GM18526 (cell line): ENCODE measurements around the gene PUS7L.

Source experiments
- POLR2A ChIP-seq: IDR thresholded peaks from 3 replicates; pipeline ENCODE4 v1.6.1; 2011; ENCODE audit not compliant: insufficient read length; ENCODE audit errors: extremely low read depth

Gene PUS7L

GRCh38 chr12:43758728-43759563 lies at the start of gene PUS7L, which contains the start of gene IRAK4:
TSS of gene PUS7L (minus strand) at chr12:43758790. CDS start at chr12:43755245, 3,545 bp downstream.
TSS of gene IRAK4 (plus strand) at chr12:43758951. CDS start at chr12:43768112, 9,161 bp downstream.
- peak; percentile 92 for TF ChIP-seq POLR2A

- TF ChIP-seq POLR2A: no peak
These were observed 48.8 kb upstream of the PUS7L start for GRCh38 chr12:43807386-43807785.

GRCh38 chr12:43806737-43807072 lies 48.1 kb upstream of the PUS7L start:
- TF ChIP-seq POLR2A: no peak

GRCh38 chr12:43805860-43806736 lies 47.5 kb upstream of the PUS7L start, which contains the start of gene TWF1:
TSS of gene TWF1 (minus strand) at chr12:43806317. CDS start at chr12:43806245, 72 bp downstream.
- TF ChIP-seq POLR2A: peak; percentile 92

- no peak for TF ChIP-seq POLR2A
These were observed 46.7 kb upstream of the PUS7L start for GRCh38 chr12:43805149-43805859.

GRCh38 chr12:43797561-43798217 lies 39.1 kb upstream of the PUS7L start:
- TF ChIP-seq POLR2A: no peak

- no peak for TF ChIP-seq POLR2A
These were observed 37.2 kb upstream of the PUS7L start for GRCh38 chr12:43795716-43796280.

GRCh38 chr12:43789941-43790340 lies 31.4 kb upstream of the PUS7L start:
- no peak for TF ChIP-seq POLR2A

- TF ChIP-seq POLR2A: no peak
These were observed 28.5 kb upstream of the PUS7L start for GRCh38 chr12:43786899-43787693.

GRCh38 chr12:43776498-43776897 lies 17.9 kb upstream of the PUS7L start:
- no peak for TF ChIP-seq POLR2A

- no peak for TF ChIP-seq POLR2A
These were observed 7.7 kb upstream of the PUS7L start for GRCh38 chr12:43766291-43766690.

GRCh38 chr12:43764528-43764927 lies 5.9 kb upstream of the PUS7L start:
- no peak for TF ChIP-seq POLR2A

GRCh38 chr12:43763769-43764168 lies 5.2 kb upstream of the PUS7L start:
- no peak for TF ChIP-seq POLR2A

GRCh38 chr12:43762596-43762995 lies 4.0 kb upstream of the PUS7L start:
- TF ChIP-seq POLR2A: no peak

GRCh38 chr12:43761500-43761899 lies 2.9 kb upstream of the PUS7L start:
- TF ChIP-seq POLR2A: no peak
